Stimulated activated CD4-positive, alpha-beta T cell treated with anti-CD3 and anti-CD28 coated beads, Interleukin-4, amount 100 ng/mL, for 48 hours (primary cell): ENCODE measurements around the gene RAB15.

ENCODE experiments used
- DNase-seq, 2 donors: peaks; one replicate each; pipeline ENCODE4 v3.0.0-alpha.2; 2020; ENCODE audit warnings: low read depth in 2 of 2

RAB15 gene

GRCh38 chr14:64990296-64990695 lies 18.2 kb upstream of the RAB15 start:
- no peak for DNase-seq

- no peak for DNase-seq
Observed at GRCh38 chr14:64987438-64987767, 15.3 kb upstream of the RAB15 start.

GRCh38 chr14:64986648-64987437 lies 14.7 kb upstream of the RAB15 start, which contains the start of gene FNTB:
Gene FNTB (plus strand): TSS chr14:64986895. CDS start chr14:64986954, 59 bp downstream.
- peak; percentile 85 to 90 for DNase-seq

- DNase-seq: no peak
Observed at GRCh38 chr14:64983439-64984310, 11.5 kb upstream of the RAB15 start.

- DNase-seq: no peak
Observed at GRCh38 chr14:64979336-64980074, 7.4 kb upstream of the RAB15 start.

- DNase-seq: no peak
Observed at GRCh38 chr14:64974563-64974962, 2.4 kb upstream of the RAB15 start.

- DNase-seq: no peak
Observed at GRCh38 chr14:64973826-64974225, 1.7 kb upstream of the RAB15 start.

GRCh38 chr14:64973026-64973442 lies 898 bp upstream of the RAB15 start:
- DNase-seq: no peak

GRCh38 chr14:64971491-64971942 lies 619 bp downstream of the RAB15 start:
- DNase-seq: no peak

- DNase-seq: no peak
Observed at GRCh38 chr14:64970776-64971477, 1.2 kb downstream of the RAB15 start.

GRCh38 chr14:64970041-64970440 lies 2.1 kb downstream of the RAB15 start:
- DNase-seq: no peak

GRCh38 chr14:64968651-64969050 lies 3.5 kb downstream of the RAB15 start:
- DNase-seq: no peak

GRCh38 chr14:64968167-64968566 lies 4.0 kb downstream of the RAB15 start:
- DNase-seq: no peak

- DNase-seq: no peak
Observed at GRCh38 chr14:64966976-64967375, 5.2 kb downstream of the RAB15 start.

GRCh38 chr14:64965356-64966000 lies 6.7 kb downstream of the RAB15 start:
- no peak for DNase-seq

GRCh38 chr14:64963611-64964010 lies 8.5 kb downstream of the RAB15 start:
- DNase-seq: no peak

GRCh38 chr14:64960762-64961276 lies 11.3 kb downstream of the RAB15 start:
- no peak for DNase-seq

GRCh38 chr14:64958743-64959142 lies 13.4 kb downstream of the RAB15 start:
- DNase-seq: no peak

GRCh38 chr14:64958201-64958600 lies 13.9 kb downstream of the RAB15 start:
- no peak for DNase-seq

- DNase-seq: no peak
Observed at GRCh38 chr14:64956697-64957406, 15.3 kb downstream of the RAB15 start.
